ENCODE data around the gene NKAIN1. TPM values are rescaled to one million over a fixed set of nuclear protein-coding genes. Genes with fewer than 3 reads are reported as not detected.

NKAIN1 gene
- total and polyA plus RNA-seq, 2 of the 13 experiments (the other 11 are each of a cell fraction or from before 2014, with no cell fraction given), result 0.29 to 0.40 TPM

GRCh38 chr1:31182352-31182751, 57.3 kb downstream of the NKAIN1 start (continued):
- TF ChIP-seq ZBTB49 (CRISPR knock-in tag; IDR thresholded peaks at IDR 0.05; ENCODE audit: borderline replicate concordance) (peak; percentile 72; the same call in 1 of the 2 replicates), BCL6 (CRISPR knock-in tag; IDR thresholded peaks at IDR 0.05) (peak; percentile 39), ZNF546 (CRISPR knock-in tag; conservative IDR thresholded peaks at IDR 0.05) (peak; percentile 88), HBP1 (CRISPR knock-in tag; IDR thresholded peaks at IDR 0.05; ENCODE audit: low read depth) (peak; percentile 95), ZNF788 (CRISPR knock-in tag; IDR thresholded peaks at IDR 0.05; ENCODE audit: borderline replicate concordance) (peak; percentile 54; the same call in 1 of the 2 replicates), XBP1 (CRISPR knock-in tag; IDR thresholded peaks at IDR 0.05) (0 out of 2 replicates have a peak, but pooled peaks have one; percentile 9), NFKBIZ (CRISPR knock-in tag; IDR thresholded peaks at IDR 0.05) (peak; percentile 74; the same call in 1 of the 2 replicates), ZNF232 (CRISPR knock-in tag; IDR thresholded peaks at IDR 0.05; ENCODE audit: borderline replicate concordance) (peak; percentile 92; the same call in 1 of the 2 replicates), IKZF4 (CRISPR knock-in tag; IDR thresholded peaks at IDR 0.05; ENCODE audit: borderline replicate concordance, low read depth, not compliant biosample characterization) (peak; percentile 88), TRIM24 (CRISPR knock-in tag; IDR thresholded peaks at IDR 0.05) (no peak), E2F1 (CRISPR knock-in tag; IDR thresholded peaks at IDR 0.05) (peak; percentile 53; the same call in 1 of the 2 replicates), ZSCAN30 (CRISPR knock-in tag; IDR thresholded peaks at IDR 0.05) (peak; percentile 55; the same call in 1 of the 2 replicates), ADNP (CRISPR knock-in tag; IDR thresholded peaks at IDR 0.05) (no peak), ARNTL (CRISPR knock-in tag; IDR thresholded peaks at IDR 0.05) (no peak), TEAD2 (CRISPR knock-in tag; IDR thresholded peaks at IDR 0.05) (peak; percentile 64; the same call in 1 of the 2 replicates), MEIS1 (CRISPR knock-in tag; IDR thresholded peaks at IDR 0.05; ENCODE audit: borderline replicate concordance) (no peak), ZNF607 (CRISPR knock-in tag; IDR thresholded peaks at IDR 0.05; ENCODE audit: borderline replicate concordance) (no peak), TSC22D2 (CRISPR knock-in tag; IDR thresholded peaks at IDR 0.05; ENCODE audit: borderline replicate concordance) (peak; percentile 80), REST (IDR thresholded peaks at IDR 0.05; ENCODE audit: borderline replicate concordance in 1 of 2, low read depth in 1 of 2, low read length in 2 of 2) (peak in 1 of 2 experiments; percentile 99), FOXO1 (CRISPR knock-in tag; IDR thresholded peaks at IDR 0.05) (peak; percentile 64), GZF1 (CRISPR knock-in tag; IDR thresholded peaks at IDR 0.05) (no peak), STAG1 (CRISPR knock-in tag; IDR thresholded peaks at IDR 0.05) (0 out of 2 replicates have a peak, but pooled peaks have one; percentile 8)

Data from HepG2 (cell line).